GM23338 (cell line): ENCODE results near the gene DAPK1. TPM values are rescaled to one million over a fixed set of nuclear protein-coding genes. Genes with fewer than 3 reads are reported as not detected.

Source experiments
- ATAC-seq: fragments of 200-7000 bp; cut with Tn5 transposase; 3 replicates; pipeline ENCODE4 v1.9.1; 2020
- DNase-seq: peaks from one replicate; pipeline ENCODE4 v3.0.0-alpha.2; 2015; ENCODE audit warnings: low spot score
- H2AFZ ChIP-seq: fragments of 200-600 bp; sonication (generic); 2 replicates; pipeline ENCODE4 v1.8.0; 2016; ENCODE audit warnings: antibody characterized with exemption, mild to moderate bottlenecking, moderate library complexity
- H3F3A ChIP-seq: fragments of 200-600 bp; sonication (generic); replicated peaks from 2 replicates; pipeline ENCODE4 v1.8.0; 2017; ENCODE audit warnings: antibody characterized with exemption, mixed run types, low read depth
- H3K27ac ChIP-seq: fragments of 200-600 bp; sonication (generic); 2 replicates; pipeline ENCODE4 v1.6.1; 2016; ENCODE audit warnings: low read depth
- H3K27me3 ChIP-seq: fragments of 200-600 bp; sonication (generic); 2 replicates; pipeline ENCODE4 v1.8.0; 2016; ENCODE audit warnings: mild to moderate bottlenecking, mixed run types, moderate library complexity; ENCODE audit not compliant: insufficient read depth
- H3K36me3 ChIP-seq: fragments of 200-600 bp; sonication (generic); 2 replicates; pipeline ENCODE4 v1.8.0; 2016; ENCODE audit warnings: mild to moderate bottlenecking; ENCODE audit not compliant: insufficient read depth
- H3K4me1 ChIP-seq: fragments of 200-600 bp; sonication (generic); 2 replicates; pipeline ENCODE4 v1.8.0; 2016; ENCODE audit warnings: mild to moderate bottlenecking, moderate library complexity; ENCODE audit not compliant: insufficient read depth
- H3K4me2 ChIP-seq: fragments of 200-600 bp; sonication (generic); 2 replicates; pipeline ENCODE4 v1.7.1; 2017; ENCODE audit warnings: mixed run types
- H3K4me3 ChIP-seq: fragments of 200-600 bp; sonication (generic); 2 replicates; pipeline ENCODE4 v1.6.1; 2016; ENCODE audit warnings: mixed run types
- H3K79me2 ChIP-seq: fragments of 200-600 bp; sonication (generic); replicated peaks from 2 replicates; pipeline ENCODE4 v1.8.0; 2017; ENCODE audit warnings: mild to moderate bottlenecking; ENCODE audit not compliant: insufficient read depth
- H3K9me2 ChIP-seq: fragments of 200-600 bp; sonication (generic); 2 replicates; pipeline ENCODE4 v1.8.0; 2017; ENCODE audit not compliant: insufficient read depth
- H4K20me1 ChIP-seq: fragments of 200-600 bp; sonication (generic); replicated peaks from 2 replicates; pipeline ENCODE4 v1.8.0; 2017; ENCODE audit warnings: mild to moderate bottlenecking; ENCODE audit not compliant: insufficient read depth
- H3K27ac Mint-ChIP-seq: 2 replicates; pipeline ENCODE4 v1.8.0; 2020; ENCODE audit warnings: inconsistent platforms, mild to moderate bottlenecking, moderate library complexity, mixed read lengths
- H3K27me3 Mint-ChIP-seq: 3 replicates; pipeline ENCODE4 v1.8.0; 2022; ENCODE audit warnings: low read depth, mild to moderate bottlenecking, moderate library complexity, mixed read lengths, inconsistent platforms; ENCODE audit not compliant: insufficient read depth, poor library complexity
- H3K36me3 Mint-ChIP-seq: 3 replicates; pipeline ENCODE4 v1.8.0; 2021; ENCODE audit warnings: low read depth, mild to moderate bottlenecking, inconsistent platforms, moderate library complexity, mixed read lengths
- H3K4me1 Mint-ChIP-seq: 3 replicates; pipeline ENCODE4 v1.8.0; 2020; ENCODE audit warnings: mild to moderate bottlenecking, inconsistent platforms, mixed read lengths
- H3K4me3 Mint-ChIP-seq: 3 replicates; pipeline ENCODE4 v1.8.0; 2021; ENCODE audit warnings: moderate library complexity, mild to moderate bottlenecking, inconsistent platforms, mixed read lengths
- H3K9me3 Mint-ChIP-seq: 3 replicates; pipeline ENCODE4 v1.8.0; 2020; ENCODE audit warnings: moderate library complexity, mild to moderate bottlenecking, inconsistent platforms, mixed read lengths
- CREB1 ChIP-seq: fragments of 250-450 bp; sonication (Bioruptor Pico); IDR thresholded peaks from 2 replicates; pipeline ENCODE4 v1.5.0; 2020; ENCODE audit warnings: low read depth, mild to moderate bottlenecking, moderate library complexity
- CTCF ChIP-seq, 2 experiments: fragments of 200-600 bp in 1 of 2; sonication (generic) in 1 of 2; conservative IDR thresholded peaks; 2 replicates each; pipeline versions ENCODE4 v1.5.1 to v1.6.1; 2016 to 2017; ENCODE audit warnings: antibody characterized with exemption in 2 of 2, low read depth in 2 of 2, mild to moderate bottlenecking in 2 of 2, moderate library complexity in 1 of 2
- ETS1 ChIP-seq: IDR thresholded peaks from 2 replicates; pipeline ENCODE4 v1.6.1; 2016; ENCODE audit warnings: antibody characterized with exemption
- EZH2 ChIP-seq: fragments of 200-600 bp; sonication (generic); IDR thresholded peaks from one replicate; pipeline ENCODE4 v1.8.0; 2017; ENCODE audit warnings: antibody characterized with exemption, mild to moderate bottlenecking, low read depth; ENCODE audit not compliant: unreplicated experiment
- EZH2phosphoT487 ChIP-seq: fragments of 200-600 bp; sonication (generic); IDR thresholded peaks from one replicate; pipeline ENCODE4 v1.8.1; 2018; ENCODE audit warnings: antibody characterized with exemption; ENCODE audit not compliant: unreplicated experiment
- JUNB ChIP-seq: IDR thresholded peaks from one replicate; pipeline ENCODE4 v1.6.1; 2016; ENCODE audit warnings: antibody characterized with exemption; ENCODE audit not compliant: unreplicated experiment
- NANOG ChIP-seq: IDR thresholded peaks from 2 replicates; pipeline ENCODE4 v1.6.1; 2016; ENCODE audit warnings: antibody characterized with exemption, borderline replicate concordance
- POLR2AphosphoS5 ChIP-seq: IDR thresholded peaks from 2 replicates; pipeline ENCODE4 v1.6.1; 2016; ENCODE audit warnings: antibody characterized with exemption, low read depth
- REST ChIP-seq: IDR thresholded peaks from one replicate; pipeline ENCODE4 v1.6.1; 2018; ENCODE audit warnings: antibody characterized with exemption; ENCODE audit not compliant: unreplicated experiment
- STAT1 ChIP-seq: IDR thresholded peaks from one replicate; pipeline ENCODE4 v1.6.1; 2016; ENCODE audit warnings: antibody characterized with exemption; ENCODE audit not compliant: unreplicated experiment
- ZNF114 ChIP-seq: fragments of 250-450 bp; sonication (Bioruptor Pico); IDR thresholded peaks from 2 replicates; pipeline ENCODE4 v1.5.0; 2020; ENCODE audit warnings: mild to moderate bottlenecking, moderate library complexity
- ZNF331 ChIP-seq: fragments of 250-450 bp; sonication (Bioruptor Pico); IDR thresholded peaks from 2 replicates; pipeline ENCODE4 v1.5.0; 2020; ENCODE audit warnings: low read depth, mild to moderate bottlenecking, moderate library complexity
- polyA plus RNA-seq: library from polyadenylated mRNA; unstranded; fragments of >200 nt; fragmentation: Nextera tagmentation; extraction: Ambion mirVana; gene quantifications from 2 replicates; pipeline ENCODE4 v1.2.1, GENCODE V29; 2016
- total RNA-seq: library from RNA; depleted of rRNA; stranded (reverse); fragments of >200 nt; shearing (Covaris generic); gene quantifications from 2 replicates; pipeline ENCODE4 v1.2.3, GENCODE V29; 2014

DAPK1 gene
- total and polyA plus RNA-seq, 2 experiments from 2014 or later, result 37.0 to 134 TPM

- TF ChIP-seq REST, result no peak
- TF ChIP-seq NANOG, result no peak
- no peak for TF ChIP-seq STAT1
- no peak for TF ChIP-seq CTCF (conservative IDR thresholded peaks at IDR 0.05; ENCODE audit: low read depth in 2 of 2)
- TF ChIP-seq ETS1, result no peak
- no peak for TF ChIP-seq JUNB
- TF ChIP-seq ZNF331, result no peak
- no peak for TF ChIP-seq CREB1 (CRISPR knock-in tag)
Measured at GRCh38 chr9:87639949-87640348, 142.3 kb downstream of the DAPK1 start (continued).

GRCh38 chr9:87640385-87640795 is 142.7 kb downstream of the DAPK1 start:
- Histone ChIP-seq H2AFZ (no peak overlapping the region), H3K9me2 (no peaks in the 10 kb centered on the region), H3K79me2 (no peaks in the 10 kb centered on the region; the same call in 1 of the 2 replicates), H3K4me3 (no peak overlapping the region), H3K4me1 (peaks cover 26% of the 10 kb centered on the region), H3F3A (0 out of 2 replicates have a peak, but pooled peaks cover 3% of the 10 kb centered on the region), H3K27me3 (no peaks in the 10 kb centered on the region), H3K27ac (no peak overlapping the region), H3K4me2 (no peak overlapping the region), H4K20me1 (peaks cover 6% of the 10 kb centered on the region), H3K36me3 (peaks cover 36% of the 10 kb centered on the region)
- Mint-ChIP-seq H3K27ac (no peak overlapping the region), H3K9me3 (no peaks in the 10 kb centered on the region), H3K4me3 (no peak overlapping the region), H3K4me1 (peaks cover 24% of the 10 kb centered on the region), H3K27me3 (peaks cover 8% of the 10 kb centered on the region), H3K36me3 (peaks cover 57% of the 10 kb centered on the region)
- no peak for ATAC-seq
- no peak for DNase-seq
- TF ChIP-seq ETS1, result no peak
- no peak for TF ChIP-seq ZNF331
- TF ChIP-seq EZH2, result no peak
- no peak for TF ChIP-seq POLR2AphosphoS5
- no peak for TF ChIP-seq STAT1
- TF ChIP-seq EZH2phosphoT487, result no peak
- no peak for TF ChIP-seq CREB1 (CRISPR knock-in tag)
- TF ChIP-seq JUNB, result no peak
- TF ChIP-seq NANOG, result no peak
- no peak for TF ChIP-seq REST
- TF ChIP-seq CTCF (conservative IDR thresholded peaks at IDR 0.05; ENCODE audit: low read depth in 2 of 2), result no peak
- TF ChIP-seq ZNF114 (CRISPR knock-in tag), result no peak
